HG02840 (cell line): ENCODE data around the gene B4GALT2.

ENCODE experiments used
- ATAC-seq: cut with Tn5 transposase; IDR thresholded peaks from one replicate; pipeline ENCODE4 v1.9.1; 2021; ENCODE audit warnings: mild to moderate bottlenecking, moderate library complexity, moderate number of reproducible peaks; ENCODE audit not compliant: unreplicated experiment, low FRiP score

The B4GALT2 gene

GRCh38 chr1:43997295-43997999, 18.4 kb downstream of the B4GALT2 start:
- no peak for ATAC-seq

DNA sequence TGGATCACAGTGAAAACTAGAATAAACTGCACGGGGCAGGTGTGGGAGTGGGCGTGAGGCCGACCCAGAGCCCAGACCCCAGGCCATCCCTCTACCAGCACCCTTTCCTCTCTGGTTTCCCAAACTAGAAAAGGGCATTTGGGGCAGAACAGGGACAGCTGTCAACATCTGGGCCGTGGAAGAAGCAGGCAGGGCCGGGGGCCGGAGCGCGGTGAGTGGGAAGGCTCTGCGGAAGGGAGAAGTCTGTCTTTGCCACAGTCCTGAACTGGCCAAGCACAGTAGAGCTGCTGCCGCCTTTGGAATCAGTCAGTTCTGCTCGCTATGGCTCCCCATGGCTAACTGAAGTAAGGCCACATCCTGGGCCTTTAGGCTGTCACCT, 19.0 kb downstream of the B4GALT2 start:
- no peak for ATAC-seq

GRCh38 chr1:43999455-43999854, 20.4 kb downstream of the B4GALT2 start:
- ATAC-seq: no peak

DNA sequence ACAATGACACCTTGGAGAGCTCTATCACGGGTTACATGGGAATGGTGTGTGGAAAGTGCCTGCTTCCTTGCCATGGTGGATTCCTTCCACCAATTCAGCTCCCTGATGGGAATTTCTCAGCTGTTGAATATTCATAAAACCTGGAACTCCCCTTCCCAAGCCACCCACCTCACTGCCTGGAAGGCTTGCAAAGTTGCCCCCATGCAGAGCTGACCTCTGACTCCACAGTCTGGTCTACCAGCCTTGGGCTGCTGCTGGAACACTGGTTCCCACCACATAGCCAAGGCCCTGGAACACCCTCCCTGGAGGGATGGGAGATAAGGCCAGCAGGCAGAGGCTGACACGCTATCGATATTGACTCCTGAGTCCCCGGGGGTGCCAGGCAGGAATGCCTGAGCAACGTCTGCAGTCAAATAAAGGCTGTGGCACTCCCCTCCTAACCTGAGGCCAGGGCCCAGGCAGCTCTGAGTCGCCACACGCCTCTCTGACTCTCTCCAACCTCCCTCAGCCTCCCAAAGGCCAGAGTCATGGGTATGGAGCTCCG, 21.2 kb downstream of the B4GALT2 start:
- ATAC-seq: no peak

DNA sequence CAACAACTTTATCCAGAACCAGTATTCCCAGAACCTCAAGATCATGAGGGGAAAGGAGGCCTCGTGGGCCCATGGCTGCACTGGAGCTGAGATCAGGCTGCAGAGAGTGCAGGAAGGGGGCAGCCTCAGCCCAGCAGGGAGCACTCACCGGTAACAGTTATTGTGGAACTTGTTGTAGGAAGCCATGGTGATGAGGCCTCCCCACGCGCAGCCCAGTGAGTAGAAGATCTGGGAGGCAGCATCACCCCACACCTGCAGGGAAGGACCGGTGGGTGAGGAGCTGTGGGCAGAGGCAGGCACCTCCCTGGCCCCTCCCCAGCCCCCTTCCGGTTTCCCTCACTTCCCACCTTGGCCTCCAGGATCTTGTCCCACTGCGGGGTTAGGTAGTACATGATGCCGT, 23.2 kb downstream of the B4GALT2 start:
- no peak for ATAC-seq

GRCh38 chr1:44002606-44003157, 23.7 kb downstream of the B4GALT2 start:
- ATAC-seq: no peak

DNA sequence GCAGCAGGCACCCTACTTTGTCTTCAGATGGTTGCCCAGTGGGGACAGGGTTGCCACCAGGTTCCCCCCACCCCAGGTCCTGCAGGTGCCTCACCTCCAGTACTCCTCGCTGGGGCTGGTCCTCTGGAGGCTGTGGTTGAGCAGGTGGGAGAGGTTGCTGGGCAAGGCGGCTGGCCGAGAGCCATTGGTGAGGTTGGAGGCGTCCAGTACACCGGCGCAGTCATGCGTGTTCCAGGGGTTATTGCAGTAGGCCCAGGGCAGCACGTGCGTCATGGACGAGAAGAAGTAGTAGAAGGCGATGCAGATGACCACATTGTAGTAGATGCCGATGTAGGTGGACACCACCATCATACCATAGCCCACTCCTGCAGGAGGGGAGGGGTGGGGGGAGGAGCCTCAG, 29.2 kb downstream of the B4GALT2 start:
- ATAC-seq: no peak

GRCh38 chr1:44010935-44011471, 32.0 kb downstream of the B4GALT2 start:
- ATAC-seq: no peak

DNA sequence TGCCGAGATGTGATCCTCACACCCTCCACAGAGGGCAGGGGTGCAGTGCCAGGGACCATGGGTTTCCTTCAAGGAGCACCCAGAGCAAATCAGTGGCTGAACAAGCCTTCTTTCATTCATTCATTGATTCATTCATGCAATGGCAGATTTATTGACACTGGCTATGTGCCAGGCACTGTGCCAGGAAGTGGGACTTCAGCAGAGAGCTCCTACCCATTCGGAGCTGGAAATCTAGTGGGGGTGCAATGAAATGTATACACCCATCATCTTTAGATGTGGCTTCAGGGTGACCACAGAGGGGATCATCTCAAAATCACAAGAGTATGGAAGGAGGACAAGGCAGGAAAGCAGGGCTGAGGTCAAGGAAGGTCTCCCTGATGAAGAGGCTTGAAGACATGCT, 33.4 kb downstream of the B4GALT2 start:
- ATAC-seq: no peak

DNA sequence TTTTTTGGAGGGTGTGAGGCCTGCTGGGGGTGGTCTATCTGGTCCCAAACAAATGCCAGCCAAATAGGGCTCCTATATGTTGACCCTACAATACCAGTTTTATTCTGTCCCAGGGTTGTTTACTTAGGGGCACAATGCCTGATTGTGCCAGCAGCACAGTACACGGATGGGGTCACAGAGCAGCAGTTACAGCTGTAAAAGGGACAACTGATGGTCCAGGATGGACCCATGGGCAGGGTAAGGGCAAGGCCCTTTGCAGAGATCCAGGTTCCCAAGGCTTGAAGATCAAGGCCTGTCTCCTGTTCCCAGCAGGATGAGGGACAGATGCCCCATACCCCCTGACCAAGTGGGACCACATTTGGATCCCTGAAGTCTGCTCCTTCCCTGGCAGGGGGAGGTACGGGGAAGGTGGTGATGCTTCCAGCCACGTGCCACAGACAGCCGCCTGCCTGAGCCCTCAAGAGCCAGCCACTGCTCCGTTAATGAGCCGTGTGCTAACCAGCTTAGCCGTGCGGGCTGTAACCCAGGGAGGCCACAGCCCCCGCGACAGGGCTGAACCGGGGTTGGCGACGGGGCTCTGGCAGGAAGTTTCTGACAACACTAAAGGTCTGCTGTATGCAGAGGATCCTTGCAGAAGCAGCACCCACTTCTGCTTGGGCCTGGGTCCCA, 34.1 kb downstream of the B4GALT2 start:
- no peak for ATAC-seq

GRCh38 chr1:44013949-44014348, 34.9 kb downstream of the B4GALT2 start:
- ATAC-seq: no peak

- no peak for ATAC-seq
These were observed 35.5 kb downstream of the B4GALT2 start for GRCh38 chr1:44014365-44015104.

DNA sequence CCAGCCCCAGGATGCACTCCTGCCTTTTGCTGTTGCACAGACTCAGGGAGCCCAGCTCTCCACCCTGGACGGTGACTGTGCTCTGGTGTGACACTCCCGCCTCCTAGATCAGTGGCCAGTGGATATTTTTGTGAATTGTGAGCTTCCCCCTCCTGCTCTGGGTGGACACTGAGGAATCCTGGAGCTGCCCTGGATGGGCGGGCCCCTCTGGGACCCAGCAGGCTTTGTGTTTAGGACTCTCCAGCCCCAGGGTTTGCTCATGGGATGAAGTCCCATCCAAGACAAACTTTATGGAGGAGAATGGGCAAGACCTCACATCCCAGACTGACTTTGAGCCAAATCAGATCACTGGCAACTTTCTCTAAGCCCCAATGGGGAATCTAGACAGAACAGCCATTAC, 36.2 kb downstream of the B4GALT2 start:
- ATAC-seq: no peak

- ATAC-seq: no peak
These were observed 37.3 kb downstream of the B4GALT2 start for GRCh38 chr1:44016041-44016889.

DNA sequence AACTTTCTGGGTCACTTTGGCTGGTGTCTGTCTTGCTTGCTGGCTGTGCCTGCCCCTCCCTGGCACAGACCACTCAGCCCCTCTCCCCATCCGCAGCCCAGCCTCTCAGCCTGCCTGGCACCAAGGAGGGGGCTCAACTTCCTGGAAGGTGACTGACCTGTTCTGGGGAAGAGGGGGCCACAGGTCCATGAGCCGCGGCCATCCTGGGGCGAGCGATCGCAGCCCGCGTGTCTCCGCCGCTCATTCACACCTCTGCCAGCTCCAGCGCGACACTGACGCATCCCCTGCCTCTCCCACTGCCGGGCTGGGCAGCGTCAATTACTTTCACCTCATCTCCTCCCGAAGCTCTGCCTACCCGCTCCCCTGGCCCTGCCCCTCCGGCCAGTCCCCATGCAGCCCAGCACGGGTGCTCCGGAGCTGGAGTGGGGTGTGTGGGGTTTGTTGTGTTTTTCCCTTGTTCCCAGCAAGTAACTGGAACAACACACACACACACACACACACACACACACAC, 37.9 kb downstream of the B4GALT2 start:
- ATAC-seq: no peak

- no peak for ATAC-seq
These were observed 40.5 kb downstream of the B4GALT2 start for GRCh38 chr1:44019466-44019948.

DNA sequence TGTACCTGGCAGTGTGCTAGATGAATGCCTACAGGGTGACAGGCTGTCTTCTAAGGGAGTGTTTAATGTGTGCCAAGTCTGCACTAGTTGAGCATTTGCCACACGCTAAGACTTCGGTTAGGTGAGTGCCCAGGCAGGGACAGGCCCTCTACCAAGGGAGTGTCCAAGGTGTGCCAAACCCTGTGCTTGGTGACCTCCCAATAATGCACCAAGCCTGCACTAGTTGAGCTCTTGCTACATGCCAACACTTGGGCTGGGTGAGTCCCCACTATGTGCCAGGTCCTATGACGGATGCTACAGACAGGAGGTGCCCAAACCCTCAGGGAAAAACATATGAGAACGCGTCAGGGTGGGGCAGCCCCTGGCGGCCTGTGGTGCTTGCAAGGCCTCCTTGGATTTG, 41.5 kb downstream of the B4GALT2 start:
- no peak for ATAC-seq

DNA sequence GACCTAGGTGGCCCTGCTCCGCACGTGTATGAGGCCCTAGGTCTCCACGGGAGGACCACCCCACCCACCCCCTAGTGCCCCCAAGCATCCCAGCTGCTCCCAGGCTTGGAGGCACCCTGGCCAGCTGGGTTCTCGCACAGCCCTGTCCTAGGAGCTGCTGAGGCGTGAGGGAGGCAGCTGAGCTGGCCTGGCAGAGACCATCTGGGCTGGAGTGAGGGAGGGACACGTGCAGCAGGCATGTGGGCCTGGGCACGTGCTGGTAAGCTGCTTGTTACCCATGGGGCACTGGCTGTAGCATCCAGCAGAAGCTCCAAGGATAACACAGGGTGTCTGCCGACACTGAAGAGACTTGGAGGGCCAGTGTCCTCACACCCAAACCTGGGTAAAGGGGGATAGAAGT, 42.1 kb downstream of the B4GALT2 start:
- ATAC-seq: no peak

GRCh38 chr1:44021581-44022321, 42.7 kb downstream of the B4GALT2 start:
- ATAC-seq: no peak
